ENCODE results near the gene CPT1A. TPM values are rescaled to one million over a fixed set of nuclear protein-coding genes. Genes with fewer than 3 reads are reported as not detected.

CPT1A gene
- total RNA-seq, 2 experiments from 2014 or later, result 11.3 to 13.2 TPM

DNA sequence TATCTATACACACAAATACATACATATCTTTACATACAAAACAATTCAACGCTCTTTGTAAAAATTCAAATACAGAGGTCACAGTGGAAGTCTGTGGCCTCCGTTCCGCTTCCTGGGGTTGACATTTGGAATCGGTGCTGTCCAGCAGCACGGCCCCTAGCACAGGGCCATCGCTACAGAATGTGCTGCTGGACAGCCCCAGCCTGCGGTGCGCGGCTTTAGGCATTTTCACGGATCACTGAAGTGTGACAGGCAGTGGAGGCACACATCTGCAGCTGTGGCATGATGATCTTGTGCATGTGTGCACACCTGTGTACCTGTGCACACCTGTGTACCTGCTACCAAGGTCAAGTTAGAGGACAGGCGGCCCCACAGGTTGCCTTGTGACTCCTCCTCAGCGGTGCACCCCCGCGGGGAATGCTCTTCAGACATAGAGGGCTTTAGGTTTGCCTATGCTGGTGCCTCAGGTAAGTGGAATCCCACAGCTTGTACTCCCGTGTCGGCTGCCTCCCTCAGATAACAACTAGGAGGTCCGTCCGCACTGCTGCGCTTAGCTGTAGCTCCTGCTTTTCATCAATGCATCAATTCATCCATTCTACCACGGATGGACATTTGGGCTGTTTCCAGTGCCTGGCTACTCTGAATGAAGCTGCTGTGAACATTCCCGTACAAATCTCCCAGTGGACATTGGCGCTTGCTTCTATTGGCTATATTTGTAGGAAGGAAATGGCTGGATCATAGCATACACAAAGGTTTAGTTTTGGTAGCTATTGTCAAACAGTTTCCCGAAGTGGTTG, 127.5 kb downstream of the CPT1A start:
- H3K27me3 Mint-ChIP-seq, result no peaks in the 10 kb centered on the region
- intact Hi-C loops (cut with DNase I, micrococcal nuclease), result no loop called here
- H3K27ac Mint-ChIP-seq, result no peak overlapping the region
- Histone ChIP-seq H3K4me3 (ENCODE audit: low read length) (no peak overlapping the region), H3K9me3 (ENCODE audit: control insufficient read depth in 1 of 2, insufficient read depth in 1 of 2, low read length in 2 of 2) (peaks cover 0 to 4% of the 10 kb centered on the region in 2 experiments), H3K36me3 (ENCODE audit: insufficient read depth, low read length) (no peaks in the 10 kb centered on the region), H3K4me1 (ENCODE audit: insufficient read depth, low read length) (no peaks in the 10 kb centered on the region), H3K27ac (ENCODE audit: low read depth in 1 of 2, low read length in 2 of 2) (no peak overlapping the region), H3K27me3 (ENCODE audit: control insufficient read depth in 1 of 2, insufficient read depth in 2 of 2, low read length in 2 of 2) (no peaks in the 10 kb centered on the region)
- DNase-seq, result no peak
- H3K4me1 Mint-ChIP-seq (ENCODE audit: low read depth), result no peaks in the 10 kb centered on the region
- ChIA-PET CTCF (no interaction called here), POLR2A (no interaction called here)
- no peak for ATAC-seq (ENCODE audit: poor library complexity)
- H3K4me3 Mint-ChIP-seq, result no peak overlapping the region
- H3K9me3 Mint-ChIP-seq, result no peaks in the 10 kb centered on the region
- TF ChIP-seq, protein P1, sequence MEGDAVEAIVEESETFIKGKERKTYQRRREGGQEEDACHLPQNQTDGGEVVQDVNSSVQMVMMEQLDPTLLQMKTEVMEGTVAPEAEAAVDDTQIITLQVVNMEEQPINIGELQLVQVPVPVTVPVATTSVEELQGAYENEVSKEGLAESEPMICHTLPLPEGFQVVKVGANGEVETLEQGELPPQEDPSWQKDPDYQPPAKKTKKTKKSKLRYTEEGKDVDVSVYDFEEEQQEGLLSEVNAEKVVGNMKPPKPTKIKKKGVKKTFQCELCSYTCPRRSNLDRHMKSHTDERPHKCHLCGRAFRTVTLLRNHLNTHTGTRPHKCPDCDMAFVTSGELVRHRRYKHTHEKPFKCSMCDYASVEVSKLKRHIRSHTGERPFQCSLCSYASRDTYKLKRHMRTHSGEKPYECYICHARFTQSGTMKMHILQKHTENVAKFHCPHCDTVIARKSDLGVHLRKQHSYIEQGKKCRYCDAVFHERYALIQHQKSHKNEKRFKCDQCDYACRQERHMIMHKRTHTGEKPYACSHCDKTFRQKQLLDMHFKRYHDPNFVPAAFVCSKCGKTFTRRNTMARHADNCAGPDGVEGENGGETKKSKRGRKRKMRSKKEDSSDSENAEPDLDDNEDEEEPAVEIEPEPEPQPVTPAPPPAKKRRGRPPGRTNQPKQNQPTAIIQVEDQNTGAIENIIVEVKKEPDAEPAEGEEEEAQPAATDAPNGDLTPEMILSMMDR (IDR thresholded peaks at IDR 0.05), result no peak
- peaks cover 12% of the 10 kb centered on the region for H3K36me3 Mint-ChIP-seq (ENCODE audit: low read depth)

DNA sequence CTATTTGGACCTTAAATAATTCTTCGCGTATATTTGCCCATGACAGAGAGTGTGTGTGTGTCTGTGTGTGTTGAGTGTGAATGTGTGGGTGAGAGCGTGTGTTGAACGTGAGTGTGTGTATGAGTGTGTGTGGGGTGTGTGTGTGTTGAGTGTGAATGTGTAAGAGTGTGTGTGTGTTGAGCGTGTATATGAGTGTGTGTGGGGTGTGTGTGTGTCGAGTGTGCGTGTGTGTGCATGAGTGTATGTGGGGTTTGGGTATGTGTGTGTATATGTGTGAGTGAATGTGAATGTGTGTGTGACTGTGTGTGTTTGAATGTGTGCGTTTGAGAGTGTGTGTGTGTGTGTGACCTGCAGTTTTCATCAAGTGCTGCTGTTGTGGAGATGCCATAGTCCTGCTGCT, 130.6 kb downstream of the CPT1A start:
- H3K4me1 ChIP-seq (ENCODE audit: insufficient read depth, low read length), result no peaks in the 10 kb centered on the region
- H3K4me3 ChIP-seq (ENCODE audit: low read length), result no peak overlapping the region
- ChIA-PET POLR2A (no interaction called here), CTCF (no interaction called here)
- H3K36me3 Mint-ChIP-seq (ENCODE audit: low read depth), result no peaks in the 10 kb centered on the region
- H3K9me3 ChIP-seq (ENCODE audit: control insufficient read depth in 1 of 2, insufficient read depth in 1 of 2, low read length in 2 of 2), result no peaks in the 10 kb centered on the region
- ATAC-seq (ENCODE audit: poor library complexity), result no peak
- intact Hi-C loops (cut with DNase I, micrococcal nuclease), result no loop called here
- H3K4me1 Mint-ChIP-seq (ENCODE audit: low read depth), result no peaks in the 10 kb centered on the region
- H3K27me3 ChIP-seq (ENCODE audit: control insufficient read depth in 1 of 2, insufficient read depth in 2 of 2, low read length in 2 of 2), result no peaks in the 10 kb centered on the region
- H3K4me3 Mint-ChIP-seq, result no peak overlapping the region
- no peak overlapping the region for H3K27ac ChIP-seq (ENCODE audit: low read depth in 1 of 2, low read length in 2 of 2)
- no peak for DNase-seq
- H3K27ac Mint-ChIP-seq, result no peak overlapping the region
- H3K9me3 Mint-ChIP-seq, result no peaks in the 10 kb centered on the region
- H3K27me3 Mint-ChIP-seq, result no peaks in the 10 kb centered on the region
- no peaks in the 10 kb centered on the region for H3K36me3 ChIP-seq (ENCODE audit: insufficient read depth, low read length)
- TF ChIP-seq, protein P1 (IDR thresholded peaks at IDR 0.05), result no peak

DNA sequence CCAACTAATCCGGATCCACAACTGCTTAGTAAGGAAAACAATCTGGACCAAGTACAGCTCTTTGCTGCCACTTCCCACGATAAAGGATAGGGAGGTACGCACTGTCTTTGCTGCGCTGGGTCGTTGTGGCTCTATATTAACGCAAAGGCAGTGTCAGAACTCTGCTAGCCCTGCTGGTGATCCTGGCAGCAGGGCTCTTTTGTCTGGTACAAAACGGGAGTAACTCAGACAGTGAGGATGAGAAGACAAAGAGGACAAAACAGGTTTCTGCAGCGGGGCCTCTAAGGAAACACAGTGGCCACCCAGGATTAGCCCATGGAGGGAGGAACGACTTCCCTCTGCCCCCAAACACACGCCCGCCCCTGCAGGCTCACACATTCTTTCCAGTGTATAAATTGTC, 131.3 kb downstream of the CPT1A start:
- TF ChIP-seq, protein P1 (IDR thresholded peaks at IDR 0.05), result no peak
- Histone ChIP-seq H3K4me3 (ENCODE audit: low read length) (no peak overlapping the region), H3K27ac (ENCODE audit: low read depth in 1 of 2, low read length in 2 of 2) (no peak overlapping the region), H3K27me3 (ENCODE audit: control insufficient read depth in 1 of 2, insufficient read depth in 2 of 2, low read length in 2 of 2) (no peaks in the 10 kb centered on the region), H3K36me3 (ENCODE audit: insufficient read depth, low read length) (no peaks in the 10 kb centered on the region), H3K4me1 (ENCODE audit: insufficient read depth, low read length) (no peaks in the 10 kb centered on the region), H3K9me3 (ENCODE audit: control insufficient read depth in 1 of 2, insufficient read depth in 1 of 2, low read length in 2 of 2) (no peaks in the 10 kb centered on the region)
- intact Hi-C loops (cut with DNase I, micrococcal nuclease), result no loop called here
- DNase-seq (no peak), ATAC-seq (ENCODE audit: poor library complexity) (no peak)
- CTCF ChIA-PET, result no interaction called here
- Mint-ChIP-seq H3K4me1 (ENCODE audit: low read depth) (no peaks in the 10 kb centered on the region), H3K27me3 (no peaks in the 10 kb centered on the region), H3K27ac (no peak overlapping the region), H3K4me3 (no peak overlapping the region), H3K36me3 (ENCODE audit: low read depth) (no peaks in the 10 kb centered on the region), H3K9me3 (no peaks in the 10 kb centered on the region)
- POLR2A ChIA-PET, result no interaction called here
